GM23248 (cell line): Measurements from ENCODE around the gene COASY. TPM values are rescaled to one million over a fixed set of nuclear protein-coding genes. Genes with fewer than 3 reads are reported as not detected.
A peak's percentile ranks its signal among the peaks of the same experiment; 100 is the strongest.

ENCODE experiments used
- DNase-seq: peaks from one replicate; pipeline ENCODE4 v3.0.0-alpha.2; 2015
- H2AFZ ChIP-seq: fragments of 200-600 bp; sonication (generic); 2 replicates; pipeline ENCODE4 v1.6.1; 2016; ENCODE audit warnings: antibody characterized with exemption
- H3F3A ChIP-seq: fragments of 200-600 bp; sonication (generic); 2 replicates; pipeline ENCODE4 v1.6.1; 2016; ENCODE audit warnings: mild to moderate bottlenecking, antibody characterized with exemption, mixed run types; ENCODE audit not compliant: insufficient read depth
- H3K27ac ChIP-seq: fragments of 200-600 bp; sonication (generic); 2 replicates; pipeline ENCODE4 v1.5.1; 2016; ENCODE audit warnings: mild to moderate bottlenecking
- H3K27me3 ChIP-seq: fragments of 200-600 bp; sonication (generic); replicated peaks from 2 replicates; pipeline ENCODE4 v1.6.1; 2016; ENCODE audit warnings: mild to moderate bottlenecking; ENCODE audit not compliant: insufficient read depth
- H3K36me3 ChIP-seq: fragments of 200-600 bp; sonication (generic); 2 replicates; pipeline ENCODE4 v1.6.1; 2016; ENCODE audit warnings: low read depth, mild to moderate bottlenecking
- H3K4me1 ChIP-seq: fragments of 200-600 bp; sonication (generic); 2 replicates; pipeline ENCODE4 v1.6.1; 2016; ENCODE audit warnings: mild to moderate bottlenecking; ENCODE audit not compliant: insufficient read depth
- H3K4me2 ChIP-seq: fragments of 200-600 bp; sonication (generic); one replicate; pipeline ENCODE4 v1.6.1; 2016; ENCODE audit warnings: mild to moderate bottlenecking; ENCODE audit not compliant: unreplicated experiment
- H3K4me3 ChIP-seq: fragments of 200-600 bp; sonication (generic); 2 replicates; pipeline ENCODE4 v1.5.1; 2016; ENCODE audit warnings: mild to moderate bottlenecking
- H3K79me2 ChIP-seq: fragments of 200-600 bp; sonication (generic); 2 replicates; pipeline ENCODE4 v1.6.1; 2016; ENCODE audit warnings: mild to moderate bottlenecking; ENCODE audit not compliant: insufficient read depth
- H3K9ac ChIP-seq: fragments of 200-600 bp; sonication (generic); 2 replicates; pipeline ENCODE4 v1.6.1; 2016; ENCODE audit warnings: mild to moderate bottlenecking
- H3K9me2 ChIP-seq: fragments of 200-600 bp; sonication (generic); 2 replicates; pipeline ENCODE4 v1.6.1; 2016; ENCODE audit warnings: mixed run types, mild to moderate bottlenecking, moderate library complexity; ENCODE audit not compliant: insufficient read depth
- H3K9me3 ChIP-seq: fragments of 200-600 bp; sonication (generic); one replicate; pipeline ENCODE4 v1.6.1; 2017; ENCODE audit warnings: low read depth
- H4K20me1 ChIP-seq: fragments of 200-600 bp; sonication (generic); 2 replicates; pipeline ENCODE4 v1.6.0; 2016; ENCODE audit not compliant: insufficient read depth
- EZH2 ChIP-seq: fragments of 200-600 bp; sonication (generic); IDR thresholded peaks from 2 replicates; pipeline ENCODE4 v1.6.1; 2018; ENCODE audit warnings: antibody characterized with exemption, mild to moderate bottlenecking; ENCODE audit not compliant: insufficient read depth, poor library complexity, severe bottlenecking
- EZH2phosphoT487 ChIP-seq: fragments of 200-600 bp; sonication (generic); IDR thresholded peaks from 2 replicates; pipeline ENCODE4 v1.6.1; 2018; ENCODE audit warnings: antibody characterized with exemption, moderate library complexity, mild to moderate bottlenecking, low read depth; ENCODE audit not compliant: insufficient read depth
- WGBS, 2 experiments: methylation state at CpG; one replicate each; pipeline ENCODE4 v1.1.6; 2015 to 2017; ENCODE audit warnings: low lambda C conversion rate in 2 of 2, low coverage in 1 of 2; ENCODE audit errors: missing lambda C conversion rate in 2 of 2; 5-methylcytosine and 5-hydroxymethylcytosine counted together
- in situ Hi-C: fragments of 300-500 bp; cut with MboI; formaldehyde crosslinking; loops from 2 replicates; pipeline ENCODE4 v1.15.0; 2020
- polyA plus RNA-seq: library from polyadenylated mRNA; unstranded; fragments of >200 nt; fragmentation: Nextera tagmentation; extraction: Ambion mirVana; gene quantifications from 2 replicates; pipeline ENCODE4 v1.2.1, GENCODE V29; 2016
- total RNA-seq: library from RNA; depleted of rRNA; stranded (reverse); fragments of >200 nt; shearing (Covaris generic); gene quantifications from 2 replicates; pipeline ENCODE4 v1.2.3, GENCODE V29; 2014

Gene COASY
- total and polyA plus RNA-seq, 2 experiments from 2014 or later = 22.7 to 50.1 TPM

DNA sequence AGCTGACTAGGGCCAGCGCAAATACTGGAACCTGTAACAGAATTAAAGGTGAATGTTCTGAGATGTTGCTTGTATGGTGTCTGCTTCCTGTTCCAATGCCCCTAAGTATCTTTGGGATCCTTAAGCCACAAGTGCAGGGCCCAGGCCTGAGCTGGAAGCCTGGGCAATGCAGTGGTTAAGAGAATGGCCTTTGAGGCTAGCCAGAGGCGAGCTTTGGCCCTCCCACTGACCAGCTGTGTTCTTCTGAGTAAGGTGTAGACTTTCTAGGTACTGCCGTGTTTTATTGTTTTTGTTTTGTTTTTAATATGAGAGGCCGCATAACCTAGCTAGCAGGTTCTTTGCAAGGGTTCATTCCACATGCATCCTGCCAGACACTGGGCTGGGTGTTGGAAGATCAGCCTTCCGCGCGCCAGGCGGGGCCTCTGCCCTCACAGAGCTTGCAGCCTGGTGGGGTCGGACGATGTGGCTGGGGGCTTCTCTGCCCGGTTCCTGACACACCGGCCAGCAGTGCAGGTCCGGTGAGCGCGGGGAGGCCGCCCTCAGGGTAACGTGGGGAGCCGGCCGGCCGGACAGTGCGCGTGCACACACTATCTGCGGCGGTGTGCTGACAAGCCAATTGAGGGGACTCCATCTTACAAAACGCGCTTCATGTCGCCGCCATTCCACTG lies 4.4 kb downstream of the COASY start:
- WGBS, 2 experiments = 36 to 52% methylated on average over 23 to 27 of the region's 28 CpGs
- Histone ChIP-seq H3K9me2 (no peaks in the 10 kb centered on the region), H3K4me1 (peaks cover 18% of the 10 kb centered on the region), H3K27me3 (no peaks in the 10 kb centered on the region), H4K20me1 (no peaks in the 10 kb centered on the region), H3K4me2 (peak overlapping the region; percentile 31), H3K36me3 (peaks cover 17% of the 10 kb centered on the region), H3K79me2 (peaks cover 76% of the 10 kb centered on the region), H3K9ac (peak overlapping the region; percentile 84; the same call in 1 of the 2 replicates), H3K9me3 (no peaks in the 10 kb centered on the region), H3F3A (0 out of 2 replicates have a peak, but pooled peaks cover 11% of the 10 kb centered on the region), H2AFZ (peak overlapping the region; percentile 61), H3K4me3 (peak overlapping the region; percentile 88), H3K27ac (peak overlapping the region; percentile 12; the same call in 1 of the 2 replicates)
- in situ Hi-C loops = no loop called here
- no peak for DNase-seq
- no peak for TF ChIP-seq EZH2phosphoT487
- TF ChIP-seq EZH2 = no peak

DNA sequence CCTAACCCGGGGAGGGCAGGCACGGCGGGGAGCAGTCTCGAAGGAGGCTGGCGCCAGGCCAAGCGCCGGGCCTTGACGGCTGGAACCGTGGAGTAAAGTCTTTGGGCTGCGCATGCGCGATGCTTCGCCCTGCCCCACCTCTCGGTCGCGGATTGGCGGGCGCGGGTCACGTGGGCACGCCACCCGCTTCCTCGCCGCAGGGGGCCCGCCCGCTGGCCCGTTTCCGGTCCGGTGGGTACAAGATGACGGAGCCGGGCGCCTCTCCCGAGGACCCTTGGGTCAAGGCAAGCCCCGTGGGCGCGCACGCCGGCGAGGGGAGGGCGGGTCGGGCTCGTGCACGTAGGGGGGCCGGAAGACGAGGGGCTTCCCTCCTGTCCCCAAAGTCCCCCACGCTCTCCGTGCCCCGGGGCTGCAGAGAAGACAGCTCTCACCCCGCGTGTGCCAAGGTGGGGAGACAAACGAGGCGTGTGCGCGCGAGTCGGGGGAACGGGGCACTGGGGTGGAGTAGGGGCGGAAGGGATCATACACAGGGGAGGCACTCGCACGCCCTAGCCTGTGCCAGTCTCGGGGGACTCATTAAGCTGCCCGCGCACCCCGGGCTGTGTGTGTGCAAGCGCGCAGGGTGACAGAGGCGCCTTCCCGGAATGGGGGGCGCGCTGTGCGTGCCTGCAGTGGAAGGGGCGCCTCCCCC lies 5.1 kb downstream of the COASY start, which contains the start of gene MLX:
TSS of gene MLX (plus strand) at position 218 of the 691 bp plus-strand sequence. CDS start at position 243, 25 bp downstream.
- H3F3A ChIP-seq = 0 out of 2 replicates have a peak, but pooled peaks cover 11% of the 10 kb centered on the region
- H3K9ac ChIP-seq = peak within 1 kb of the TSS; percentile 84
- H3K4me1 ChIP-seq = peaks cover 15% of the 10 kb centered on the region; the same call in 1 of the 2 replicates
- H3K4me3 ChIP-seq = peak within 1 kb of the TSS; percentile 88
- H3K36me3 ChIP-seq = peaks cover 24% of the 10 kb centered on the region
- no peak for TF ChIP-seq EZH2
- no peak for TF ChIP-seq EZH2phosphoT487
- H3K9me3 ChIP-seq = no peaks in the 10 kb centered on the region
- H3K27me3 ChIP-seq = no peaks in the 10 kb centered on the region
- 0% methylated on average over 42 to 49 of the region's 72 CpGs for WGBS, 2 experiments
- no peaks in the 10 kb centered on the region for H4K20me1 ChIP-seq
- H2AFZ ChIP-seq = peak within 1 kb of the TSS; percentile 61
- H3K4me2 ChIP-seq = peak within 1 kb of the TSS; percentile 81
- peaks cover 78% of the 10 kb centered on the region for H3K79me2 ChIP-seq
- in situ Hi-C loops = no loop called here
- peak within 1 kb of the TSS; percentile 53 for H3K27ac ChIP-seq
- no peaks in the 10 kb centered on the region for H3K9me2 ChIP-seq
- DNase-seq = peak; percentile 96

DNA sequence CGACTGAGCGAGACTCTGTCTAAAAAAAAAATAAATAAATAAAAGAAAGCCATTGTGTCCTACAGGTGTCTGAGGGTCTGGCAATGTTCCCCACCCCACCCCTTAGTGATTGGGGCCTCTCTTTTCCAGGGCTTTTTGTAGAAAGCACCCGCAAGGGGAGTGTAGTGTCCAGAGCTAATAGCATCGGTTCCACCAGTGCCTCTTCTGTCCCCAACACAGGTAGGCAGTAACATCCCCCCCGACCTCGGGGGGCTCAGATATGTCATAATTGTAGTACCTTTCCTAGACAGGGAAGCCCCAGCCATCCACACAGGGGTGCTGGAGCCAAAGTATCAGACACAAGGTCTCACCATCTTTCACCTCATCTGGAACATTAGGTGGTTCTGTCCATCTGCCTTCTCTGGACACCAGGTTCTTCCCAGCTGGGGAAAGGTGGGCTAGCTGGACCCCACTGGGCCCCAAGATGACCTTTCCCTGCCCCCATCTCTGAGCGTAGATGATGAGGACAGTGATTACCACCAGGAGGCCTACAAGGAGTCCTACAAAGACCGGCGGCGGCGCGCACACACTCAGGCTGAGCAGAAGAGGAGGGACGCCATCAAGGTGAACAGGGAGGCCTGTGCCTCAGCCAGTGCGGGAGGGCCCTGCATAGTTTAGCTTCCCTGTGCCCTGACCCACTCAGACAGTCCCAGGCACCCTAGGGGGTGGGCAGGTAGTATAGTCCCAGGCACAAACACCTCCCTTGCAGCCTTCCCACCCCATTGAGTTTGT lies 6.6 kb downstream of the COASY start:
- Histone ChIP-seq H3F3A (peaks cover 20% of the 10 kb centered on the region; the same call in 1 of the 2 replicates), H3K9ac (no peak overlapping the region), H3K4me2 (peak overlapping the region; percentile 25), H3K27ac (no peak overlapping the region), H3K9me3 (no peaks in the 10 kb centered on the region), H3K9me2 (no peaks in the 10 kb centered on the region), H3K27me3 (no peaks in the 10 kb centered on the region), H4K20me1 (no peaks in the 10 kb centered on the region), H3K4me3 (no peak overlapping the region), H3K4me1 (0 out of 2 replicates have a peak, but pooled peaks cover 7% of the 10 kb centered on the region), H2AFZ (no peak overlapping the region), H3K79me2 (peaks cover 77% of the 10 kb centered on the region), H3K36me3 (peaks cover 37% of the 10 kb centered on the region)
- no peak for TF ChIP-seq EZH2phosphoT487
- TF ChIP-seq EZH2 = no peak
- in situ Hi-C loops = no loop called here
- 86 to 87% methylated on average over 14 of the region's 14 CpGs for WGBS, 2 experiments
- no peak for DNase-seq
